Heart right ventricle (tissue), 16 donors: ENCODE measurements around the gene MYO7B. TPM values are rescaled to one million over a fixed set of nuclear protein-coding genes. Genes with fewer than 3 reads are reported as not detected.

Source experiments
- ATAC-seq, 8 donors: fragments of 200-7000 bp; cut with Tn5 transposase; one replicate each; pipeline ENCODE4 v1.9.1; 2020; ENCODE audit warnings: mild to moderate bottlenecking in 8 of 8, moderate library complexity in 8 of 8, moderate number of reproducible peaks in 1 of 8
- DNase-seq, 2 donors: peaks; one replicate each; pipeline ENCODE4 v3.0.0-alpha.2; 2020
- H3K27ac ChIP-seq, 10 donors: fragments of 200-600 bp; sonication (generic) in 2 of 10; one replicate each; pipeline versions ENCODE4 v1.5.0 to v1.8.0; 2020 to 2022; ENCODE audit warnings: mild to moderate bottlenecking in 3 of 10
- H3K27me3 ChIP-seq, 7 donors: fragments of 200-600 bp; one replicate each; pipeline ENCODE4 v1.8.0; 2021 to 2022; ENCODE audit warnings: mild to moderate bottlenecking in 2 of 7
- H3K36me3 ChIP-seq, 9 donors: fragments of 200-600 bp; sonication (generic) in 1 of 9; one replicate each; pipeline versions ENCODE4 v1.5.0 to v1.8.0; 2020 to 2022; ENCODE audit warnings: mild to moderate bottlenecking in 2 of 9
- H3K4me1 ChIP-seq, 9 donors: fragments of 200-600 bp; sonication (generic) in 1 of 9; one replicate each; pipeline versions ENCODE4 v1.5.0 to v1.8.0; 2020 to 2022; ENCODE audit warnings: mild to moderate bottlenecking in 4 of 9
- H3K4me3 ChIP-seq, 10 donors: fragments of 200-600 bp; sonication (generic) in 2 of 10; one replicate each; pipeline versions ENCODE4 v1.5.0 to v1.8.0; 2020 to 2022; ENCODE audit warnings: mild to moderate bottlenecking in 7 of 10, moderate library complexity in 2 of 10
- H3K9me3 ChIP-seq, 11 donors: fragments of 200-600 bp in 10 of 11; sonication (generic) in 2 of 11; one replicate each; pipeline versions ENCODE4 v1.5.0 to v1.8.0; 2013 to 2022; ENCODE audit warnings: mild to moderate bottlenecking in 2 of 11, control low read depth in 1 of 11, moderate library complexity in 1 of 11
- whole genome bisulfite sequencing, 2 donors: extraction: QIAGEN DNeasy Blood & Tissue Kit; methylation state at CpG; one replicate each; pipeline ENCODE4 v1.1.7; 2013; ENCODE audit warnings: inconsistent platforms in 1 of 2; 5-methylcytosine and 5-hydroxymethylcytosine counted together
- intact Hi-C, 10 donors: fragments of 100-400 bp; cut with DNase I; formaldehyde crosslinking; loops; one replicate each; pipeline versions ENCODE4 v1.11.1 to v1.14.2; 2022
- polyA plus RNA-seq, 2 donors: library from polyadenylated mRNA; stranded (reverse); fragments of 200-250 nt; gene quantifications; one replicate each; pipeline ENCODE4 v1.2.3, GENCODE V29; 2013
- total RNA-seq, 10 donors: library from RNA; stranded (reverse); fragmentation: NEBNext Ultra II Directional in 3 of 10; extraction: Animal tissue kit (Norgen Biotek cat#: 25700) in 3 of 10; gene quantifications; one replicate each; pipeline versions ENCODE4 v1.2.1 to v1.2.4, GENCODE V29; 2021 to 2023
- TF ChIP-seq, protein P1 (sequence below), 9 donors: fragments of 200-600 bp; sonication (generic) in 2 of 9; IDR thresholded peaks; one replicate each; pipeline versions ENCODE4 v1.5.0 to v1.8.0; 2021 to 2022; ENCODE audit warnings: antibody characterized with exemption in 9 of 9, mild to moderate bottlenecking in 5 of 9, moderate library complexity in 1 of 9
- donor health status: Arrhythmogenic right ventricular cardiomyopathy.
- donor health status: ischemic (EF 13 %, LVEDD 7.1; RV severe dilation, severe dysfunction).
- donor health status: healthy with polysubstance abuse.
- donor health status: DM: no; HTN: yes; CAD: no.
- donor health status: DM: no; HTN: no; CAD: no.
- donor health status: ischemic (EF 25% LVEDD 6.9; RV normal size, moderate dysfunction).
- donor health status: ischemic (EF 25% LVEDD 5.7; RV mildly dilated, moderate dysfunction).
- donor health status: healthy.
- donor health status: DM: yes; HTN: yes; CAD: no.
- donor health status: Ischemic cardiomyopathy.
- donor health status: ischemic (EF 35%, LVEDD 5.7; RV mildly dilated, moderate dysfunction).
- donor health status: nonischemic (EF 11% LVEDD 7.7; RV severe dilation, severe dysfunction).
- donor health status: DM: yes; HTN: yes; CAD: no.
- donor health status: PGD.
- donor health status: ischemic (EF 29% LVEDD 5.4; RV normal size, mild dysfunction).
- donor health status: nonischemic (EF 23%, LVEDD 6.1; RV moderate dilation, normal function).

Gene MYO7B
- total and polyA plus RNA-seq, 12 donors, result 0.42 to 2.3 (median 0.90) TPM

DNA sequence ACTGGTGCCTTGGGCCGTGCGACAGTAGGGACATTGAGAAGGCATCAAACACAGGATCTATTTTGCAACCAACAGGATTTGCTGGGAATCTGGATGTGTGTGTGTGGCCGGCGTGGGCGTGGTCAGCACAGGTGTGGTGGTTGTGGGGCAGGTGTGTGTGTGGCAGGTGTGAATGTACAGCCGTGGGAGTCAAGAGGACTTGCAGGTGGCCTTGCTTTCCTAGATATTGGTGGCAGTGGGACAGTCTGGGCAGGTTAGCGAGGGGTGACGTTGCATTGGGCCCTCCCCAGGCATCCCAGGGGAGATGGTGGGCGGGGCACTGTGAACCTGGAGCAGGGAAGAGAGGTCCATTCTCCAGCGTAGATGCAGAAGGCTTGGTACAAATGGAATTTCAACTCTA, 143.0 kb downstream of the MYO7B start:
- peaks cover 8 to 75% (median 52%) of the 10 kb centered on the region in 9 donors for H3K4me1 ChIP-seq

DNA sequence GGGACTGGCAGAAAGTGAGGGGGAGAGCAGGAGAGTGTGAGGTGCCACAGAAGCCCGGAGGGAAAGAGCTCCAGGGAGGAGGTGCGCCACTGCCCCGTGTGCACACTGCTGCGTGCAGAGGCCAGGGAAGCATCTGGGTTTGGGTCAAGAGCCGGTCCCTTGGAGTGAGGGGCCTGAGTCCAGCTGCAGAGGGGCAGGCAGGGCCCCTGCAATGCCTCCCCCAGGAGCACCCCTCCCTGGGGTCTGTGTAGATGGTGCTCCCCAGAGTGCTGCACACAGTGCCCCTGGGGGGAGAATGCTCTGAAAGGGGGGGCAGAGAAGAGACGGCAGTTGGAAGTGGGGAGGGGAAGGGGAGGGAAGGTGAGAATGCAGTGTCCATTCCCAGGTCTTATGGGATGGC, 143.5 kb downstream of the MYO7B start:
- no peak for ATAC-seq
- TF ChIP-seq, protein P1, sequence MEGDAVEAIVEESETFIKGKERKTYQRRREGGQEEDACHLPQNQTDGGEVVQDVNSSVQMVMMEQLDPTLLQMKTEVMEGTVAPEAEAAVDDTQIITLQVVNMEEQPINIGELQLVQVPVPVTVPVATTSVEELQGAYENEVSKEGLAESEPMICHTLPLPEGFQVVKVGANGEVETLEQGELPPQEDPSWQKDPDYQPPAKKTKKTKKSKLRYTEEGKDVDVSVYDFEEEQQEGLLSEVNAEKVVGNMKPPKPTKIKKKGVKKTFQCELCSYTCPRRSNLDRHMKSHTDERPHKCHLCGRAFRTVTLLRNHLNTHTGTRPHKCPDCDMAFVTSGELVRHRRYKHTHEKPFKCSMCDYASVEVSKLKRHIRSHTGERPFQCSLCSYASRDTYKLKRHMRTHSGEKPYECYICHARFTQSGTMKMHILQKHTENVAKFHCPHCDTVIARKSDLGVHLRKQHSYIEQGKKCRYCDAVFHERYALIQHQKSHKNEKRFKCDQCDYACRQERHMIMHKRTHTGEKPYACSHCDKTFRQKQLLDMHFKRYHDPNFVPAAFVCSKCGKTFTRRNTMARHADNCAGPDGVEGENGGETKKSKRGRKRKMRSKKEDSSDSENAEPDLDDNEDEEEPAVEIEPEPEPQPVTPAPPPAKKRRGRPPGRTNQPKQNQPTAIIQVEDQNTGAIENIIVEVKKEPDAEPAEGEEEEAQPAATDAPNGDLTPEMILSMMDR (IDR thresholded peaks at IDR 0.05), result no peak
- Histone ChIP-seq H3K4me3 (peak overlapping the region in 5 of 10 donors; percentile 46 to 61 (median 51)), H3K4me1 (peaks cover 10 to 75% (median 52%) of the 10 kb centered on the region in 9 donors), H3K36me3 (no peaks in the 10 kb centered on the region), H3K27ac (peak overlapping the region in 2 of 10 donors; percentile 76 to 86), H3K27me3 (peaks cover 0 to 39% (median 0%) of the 10 kb centered on the region in 7 donors), H3K9me3 (no peaks in the 10 kb centered on the region)
- intact Hi-C loops, result loop anchor here in 5 of 10 donors (5.0 to 10.0 kb wide), 5 partner anchors 37 to 164 kb away; no protein-coding TSS in a partner anchor
- DNase-seq, result no peak
- WGBS, 2 donors, result 81 to 93% methylated on average over 6 of the region's 6 CpGs

More for the DNA sequence above, 143.0 kb downstream of the MYO7B start:
- Histone ChIP-seq H3K27ac (no peak overlapping the region), H3K4me3 (peak overlapping the region in 2 of 10 donors; percentile 46 to 51), H3K9me3 (no peaks in the 10 kb centered on the region), H3K27me3 (peaks cover 0 to 43% (median 0%) of the 10 kb centered on the region in 7 donors), H3K36me3 (no peaks in the 10 kb centered on the region)
- intact Hi-C loops, result loop anchor here in 5 of 10 donors (5.0 to 10.0 kb wide), 5 partner anchors 36 to 164 kb away; no protein-coding TSS in a partner anchor
- DNase-seq (no peak), ATAC-seq (no peak)
- WGBS, 2 donors, result 87 to 93% methylated on average over 10 of the region's 10 CpGs
- TF ChIP-seq, protein P1 (IDR thresholded peaks at IDR 0.05), result no peak

DNA sequence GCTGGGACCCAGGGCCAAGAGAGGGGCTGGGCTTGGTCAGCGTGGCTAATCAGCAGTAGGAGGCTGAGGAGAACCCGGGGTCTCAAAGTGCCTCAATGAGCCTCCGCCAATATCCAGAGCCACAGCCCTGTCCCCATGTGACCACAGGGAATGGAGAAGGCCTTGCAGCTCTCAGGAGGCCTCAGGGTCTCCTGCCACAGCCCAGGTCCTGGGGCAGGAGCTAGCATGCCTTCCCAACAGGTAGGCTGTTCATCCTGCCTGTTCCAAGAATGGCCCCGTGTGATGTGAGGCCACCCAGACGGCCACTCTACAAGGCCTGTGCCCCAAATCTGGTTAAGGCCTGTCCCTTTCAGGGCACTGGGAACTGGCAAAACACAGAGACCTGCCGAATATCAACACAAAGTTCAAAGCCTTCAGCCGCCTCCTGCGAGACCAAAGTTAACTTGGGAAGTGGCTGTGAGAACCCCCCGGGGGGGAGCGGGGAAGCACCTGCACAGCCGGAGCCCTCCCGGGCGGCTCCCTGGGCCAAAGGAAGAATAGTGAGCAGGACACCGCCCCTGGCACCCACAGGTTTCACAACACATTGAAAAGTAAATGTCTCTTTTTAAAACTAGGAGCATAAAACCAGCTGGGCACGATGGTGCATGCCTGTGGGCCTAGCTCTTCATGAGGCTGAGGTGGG, 144.3 kb downstream of the MYO7B start:
- TF ChIP-seq, protein P1 (IDR thresholded peaks at IDR 0.05), result no peak

DNA sequence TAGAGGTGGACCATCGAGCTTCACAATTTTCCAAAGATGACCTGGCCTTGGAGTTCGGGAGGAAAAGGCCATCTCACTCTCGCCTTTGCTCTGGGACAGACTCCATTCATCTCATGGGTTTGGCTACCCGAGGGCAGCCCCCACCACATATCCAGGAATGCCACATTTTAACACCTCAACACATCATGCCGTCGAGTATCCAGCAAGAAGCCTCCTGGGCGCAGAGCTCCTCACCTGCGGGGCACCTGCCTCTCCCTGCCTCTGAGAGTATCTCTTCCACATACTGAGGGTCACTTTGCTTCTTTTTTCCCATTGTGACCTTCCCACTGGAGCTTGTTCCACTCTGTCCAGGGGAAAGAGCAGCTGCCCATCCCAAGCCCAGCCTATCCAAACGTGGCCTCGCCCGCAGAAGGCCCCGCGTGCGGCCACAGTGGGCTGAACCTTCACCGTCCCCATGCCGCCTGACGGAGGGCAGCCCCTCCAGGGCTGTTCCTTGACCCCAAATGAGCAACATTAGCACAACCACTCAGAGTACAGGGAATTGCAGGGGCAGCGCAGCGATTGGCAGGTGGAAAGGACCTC, 145.3 kb downstream of the MYO7B start:
- intact Hi-C loops, result loop anchor here in 1 of 10 donors (5.0 kb wide), 1 partner anchor 78 kb away; no protein-coding TSS in a partner anchor
- TF ChIP-seq, protein P1 (IDR thresholded peaks at IDR 0.05), result no peak
- Histone ChIP-seq H3K4me1 (peaks cover 11 to 78% (median 53%) of the 10 kb centered on the region in 9 donors), H3K4me3 (peak overlapping the region; percentile 36 to 61 (median 50)), H3K36me3 (no peaks in the 10 kb centered on the region), H3K9me3 (no peaks in the 10 kb centered on the region), H3K27ac (peak overlapping the region; percentile 51 to 86 (median 76)), H3K27me3 (peaks cover 0 to 22% (median 0%) of the 10 kb centered on the region in 7 donors)
- no peak for DNase-seq
- 71 to 72% methylated on average over 19 of the region's 19 CpGs for WGBS, 2 donors
- ATAC-seq, result peak in 3 of 8 donors; percentile 1 to 23 (median 8)

More for the DNA sequence above, 144.3 kb downstream of the MYO7B start:
- H3K36me3 ChIP-seq, result no peaks in the 10 kb centered on the region
- DNase-seq (no peak), ATAC-seq (no peak)
- peaks cover 0 to 30% (median 0%) of the 10 kb centered on the region in 7 donors for H3K27me3 ChIP-seq
- H3K4me3 ChIP-seq, result peak overlapping the region; percentile 3 to 61 (median 50)
- peaks cover 11 to 73% (median 54%) of the 10 kb centered on the region in 9 donors for H3K4me1 ChIP-seq
- 76 to 81% methylated on average over 15 of the region's 15 CpGs for WGBS, 2 donors
- H3K9me3 ChIP-seq, result no peaks in the 10 kb centered on the region
- intact Hi-C loops, result loop anchor here in 6 of 10 donors (5.0 to 10.0 kb wide), 5 partner anchors 38 to 165 kb away; no protein-coding TSS in a partner anchor
- peak overlapping the region in 7 of 10 donors; percentile 38 to 86 (median 76) for H3K27ac ChIP-seq
